DND-41 (cell line): ENCODE data around the gene PROZ.
A peak's percentile ranks its signal among the peaks of the same experiment; 100 is the strongest.

ENCODE experiments used
- ATAC-seq: fragments of 200-7000 bp; cut with Tn5 transposase; 3 replicates; pipeline ENCODE4 v1.9.1; 2021; ENCODE audit warnings: low read depth; ENCODE audit not compliant: insufficient read depth
- DNase-seq: peaks from one replicate; pipeline ENCODE4 v3.0.0-alpha.2; 2020
- H2AFZ ChIP-seq: 2 replicates; pipeline ENCODE4 v1.6.0; 2012; ENCODE audit warnings: low read depth, low read length
- H3K27ac ChIP-seq: 2 replicates; pipeline ENCODE4 v1.5.1; 2012; ENCODE audit warnings: low read length, inconsistent platforms
- H3K27me3 ChIP-seq: fragments of 200-600 bp; sonication (generic); 2 replicates; pipeline ENCODE4 v1.6.0; 2012; ENCODE audit warnings: low read length, mild to moderate bottlenecking, inconsistent platforms; ENCODE audit not compliant: insufficient read depth, poor library complexity
- H3K36me3 ChIP-seq: 2 replicates; pipeline ENCODE4 v1.5.1; 2012; ENCODE audit warnings: low read length, inconsistent platforms; ENCODE audit not compliant: insufficient read depth
- H3K4me1 ChIP-seq: 2 replicates; pipeline ENCODE4 v1.5.1; 2012; ENCODE audit warnings: mild to moderate bottlenecking, low read length; ENCODE audit not compliant: insufficient read depth
- H3K4me2 ChIP-seq: 2 replicates; pipeline ENCODE4 v1.6.0; 2012; ENCODE audit warnings: mild to moderate bottlenecking, moderate library complexity, low read length, inconsistent platforms; ENCODE audit not compliant: insufficient read depth
- H3K4me3 ChIP-seq, 2 experiments: fragments of 200-600 bp in 1 of 2; shearing (Covaris generic) in 1 of 2; 2 replicates each; pipeline ENCODE4 v1.5.1; 2012 to 2016; ENCODE audit warnings: inconsistent platforms in 2 of 2, low read length in 2 of 2, mild to moderate bottlenecking in 2 of 2, low read depth in 1 of 2, moderate library complexity in 1 of 2
- H3K79me2 ChIP-seq: 2 replicates; pipeline ENCODE4 v1.6.0; 2012; ENCODE audit warnings: low read length, inconsistent platforms; ENCODE audit not compliant: insufficient read depth
- H3K9ac ChIP-seq: 2 replicates; pipeline ENCODE4 v1.6.0; 2012; ENCODE audit warnings: low read depth, mild to moderate bottlenecking, inconsistent platforms, low read length, moderate library complexity
- H3K9me3 ChIP-seq: 2 replicates; pipeline ENCODE4 v1.5.1; 2012; ENCODE audit warnings: low read length, moderate library complexity, mild to moderate bottlenecking, inconsistent platforms; ENCODE audit not compliant: insufficient read depth, severe bottlenecking
- H4K20me1 ChIP-seq: 2 replicates; pipeline ENCODE4 v1.6.0; 2012; ENCODE audit warnings: low read length; ENCODE audit not compliant: insufficient read depth
- CTCF ChIP-seq: IDR thresholded peaks from 2 replicates; pipeline ENCODE4 v1.5.1; 2012; ENCODE audit warnings: borderline replicate concordance, low read length, moderate library complexity, mild to moderate bottlenecking; ENCODE audit not compliant: poor library complexity, severe bottlenecking; ENCODE audit errors: extremely low read depth
- EZH2 ChIP-seq: IDR thresholded peaks from 3 replicates; pipeline ENCODE4 v1.6.1; 2012; ENCODE audit warnings: borderline replicate concordance, low read depth, mild to moderate bottlenecking, moderate library complexity, low read length, inconsistent platforms; ENCODE audit not compliant: severe bottlenecking

Gene PROZ

GRCh38 chr13:113150550-113151365 lies 7.7 kb upstream of the PROZ start:
- Histone ChIP-seq H3K79me2 (no peaks in the 10 kb centered on the region), H3K4me3 (no peak overlapping the region), H3K27me3 (no peaks in the 10 kb centered on the region), H3K9me3 (no peaks in the 10 kb centered on the region), H4K20me1 (no peaks in the 10 kb centered on the region; the same call in 1 of the 2 replicates), H3K27ac (no peak overlapping the region), H3K9ac (no peak overlapping the region), H3K4me1 (peaks cover 23% of the 10 kb centered on the region), H3K36me3 (no peaks in the 10 kb centered on the region), H2AFZ (no peak overlapping the region), H3K4me2 (no peak overlapping the region)
- TF ChIP-seq CTCF (no peak), EZH2 (no peak)
- DNase-seq (no peak), ATAC-seq (no peak)

- no peak for DNase-seq
- Histone ChIP-seq H3K4me1 (peaks cover 23% of the 10 kb centered on the region), H3K27ac (no peak overlapping the region), H3K9ac (no peak overlapping the region), H3K9me3 (no peaks in the 10 kb centered on the region), H4K20me1 (no peaks in the 10 kb centered on the region; the same call in 1 of the 2 replicates), H3K4me2 (no peak overlapping the region), H3K36me3 (no peaks in the 10 kb centered on the region), H3K27me3 (no peaks in the 10 kb centered on the region), H2AFZ (peak overlapping the region; percentile 58; the same call in 1 of the 2 replicates), H3K4me3 (no peak overlapping the region), H3K79me2 (no peaks in the 10 kb centered on the region)
- TF ChIP-seq CTCF (no peak), EZH2 (no peak)
- ATAC-seq = no peak
These were observed 6.4 kb upstream of the PROZ start for GRCh38 chr13:113151745-113152690.

- DNase-seq = no peak
- Histone ChIP-seq H3K9ac (no peak overlapping the region), H4K20me1 (no peaks in the 10 kb centered on the region; the same call in 1 of the 2 replicates), H3K27me3 (no peaks in the 10 kb centered on the region), H3K4me3 (no peak overlapping the region), H2AFZ (peak overlapping the region; percentile 58), H3K27ac (no peak overlapping the region), H3K4me2 (peak overlapping the region; percentile 85), H3K4me1 (peaks cover 23% of the 10 kb centered on the region), H3K9me3 (no peaks in the 10 kb centered on the region), H3K79me2 (no peaks in the 10 kb centered on the region), H3K36me3 (no peaks in the 10 kb centered on the region)
- TF ChIP-seq EZH2 (no peak), CTCF (no peak)
- no peak for ATAC-seq
These were observed 5.8 kb upstream of the PROZ start for GRCh38 chr13:113152691-113152983.
